Umbilical cord (tissue), 2 donors: Measurements from ENCODE around the gene GPN3. TPM values are rescaled to one million over a fixed set of nuclear protein-coding genes. Genes with fewer than 3 reads are reported as not detected.
"Not testable (repeated sequence)": the region's sequence is repeated elsewhere in the genome, so short reads cannot be mapped to it uniquely, and the experiment has no call there.

Source experiments
- DNase-seq: peaks from one replicate; pipeline ENCODE4 v3.0.0-alpha.2; 2015; ENCODE audit warnings: low spot score
- total RNA-seq: library from RNA; depleted of rRNA; stranded (reverse); fragments of >200 nt; gene quantifications from one replicate; pipeline ENCODE4 v1.2.3, GENCODE V29; 2014; ENCODE audit warnings: low replicate concordance; ENCODE audit not compliant: insufficient read depth

GPN3 gene
- total RNA-seq, 1 donor from 2014 or later, result 16.6 TPM

GRCh38 chr12:110444455-110444854 lies 23.6 kb downstream of the GPN3 start:
- DNase-seq, result no peak

- no peak for DNase-seq
These were observed 31.8 kb downstream of the GPN3 start for GRCh38 chr12:110436231-110436630.

- DNase-seq, result no peak
These were observed 36.0 kb downstream of the GPN3 start for GRCh38 chr12:110431957-110432587.

GRCh38 chr12:110429676-110430075 lies 38.4 kb downstream of the GPN3 start:
- not testable (repeated sequence) for DNase-seq

GRCh38 chr12:110426406-110426805 lies 41.7 kb downstream of the GPN3 start:
- no peak for DNase-seq

- DNase-seq, result no peak
These were observed 43.8 kb downstream of the GPN3 start for GRCh38 chr12:110424237-110424636.

GRCh38 chr12:110421701-110422100 lies 46.4 kb downstream of the GPN3 start:
- no peak for DNase-seq

- DNase-seq, result no peak
These were observed 46.8 kb downstream of the GPN3 start for GRCh38 chr12:110421159-110421661.

GRCh38 chr12:110420644-110421043 lies 47.4 kb downstream of the GPN3 start:
- not testable (repeated sequence) for DNase-seq

GRCh38 chr12:110417113-110417512 lies 50.9 kb downstream of the GPN3 start:
- not testable (repeated sequence) for DNase-seq

GRCh38 chr12:110410086-110410485 lies 58.0 kb downstream of the GPN3 start:
- not testable (repeated sequence) for DNase-seq

GRCh38 chr12:110405126-110405662 lies 62.9 kb downstream of the GPN3 start:
- not testable (repeated sequence) for DNase-seq

GRCh38 chr12:110403976-110404682 lies 63.9 kb downstream of the GPN3 start:
- DNase-seq, result peak; percentile 82

GRCh38 chr12:110403146-110403975 lies 64.7 kb downstream of the GPN3 start, which contains the start of gene ANAPC7:
Gene ANAPC7 (minus strand): TSS chr12:110403708. CDS start chr12:110403627, 81 bp downstream.
- peak; percentile 93 for DNase-seq

Other genes starting within 250 kb of the GPN3 start
- gene ATP2A2, start 187.0 kb downstream of the GPN3 start, total RNA-seq, result 94.4 TPM
- gene ANAPC7, start 64.5 kb downstream of the GPN3 start, total RNA-seq, result 19.7 TPM
- 231 TPM for gene ARPC3, start 17.9 kb downstream of the GPN3 start, total RNA-seq
- 19.5 TPM for gene FAM216A, start 588 bp upstream of the GPN3 start, total RNA-seq
- gene VPS29, start 33.9 kb upstream of the GPN3 start, total RNA-seq, result 64.3 TPM
- gene RAD9B, start 34.1 kb upstream of the GPN3 start, total RNA-seq, result 0.96 TPM
- gene PPTC7, start 115.1 kb upstream of the GPN3 start, total RNA-seq, result 13.2 TPM
- 28.6 TPM for gene TCTN1, start 145.9 kb upstream of the GPN3 start, total RNA-seq
- 4.1 TPM for gene HVCN1, start 220.9 kb upstream of the GPN3 start, total RNA-seq